ENCODE data around the gene CCDC97. TPM values are rescaled to one million over a fixed set of nuclear protein-coding genes. Genes with fewer than 3 reads are reported as not detected.

The CCDC97 gene
- total RNA-seq, 1 donor from 2014 or later, result 35.9 TPM

DNA sequence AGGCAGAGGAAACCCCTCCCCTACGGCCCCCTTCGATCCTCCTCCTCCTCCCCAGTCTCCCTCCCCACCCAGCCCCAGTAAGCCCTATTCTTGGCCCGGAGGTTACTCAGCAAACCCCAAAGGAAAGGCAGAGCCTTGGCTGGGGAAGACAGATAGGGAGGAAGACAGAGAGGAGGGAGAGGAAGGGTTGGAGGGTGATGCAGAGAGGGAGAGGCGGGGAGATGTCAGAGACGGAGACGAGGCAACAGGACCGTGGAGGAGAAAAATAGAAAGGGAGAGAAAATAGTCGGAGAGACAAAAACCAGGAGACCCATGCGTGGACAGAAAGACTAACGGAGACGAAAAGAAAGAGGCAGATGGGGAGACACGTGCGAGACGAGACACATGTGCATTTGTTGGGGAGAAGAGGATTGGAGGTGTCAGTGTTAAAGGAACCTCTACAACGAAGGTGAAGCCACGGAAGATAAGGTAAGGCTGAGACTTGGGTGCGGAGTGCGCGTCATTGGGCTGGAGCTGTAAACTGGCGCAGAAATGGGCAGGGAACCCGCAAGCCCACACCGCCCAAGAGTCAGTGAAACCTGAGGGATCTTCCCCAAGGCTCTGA, 40.9 kb downstream of the CCDC97 start:
- Mint-ChIP-seq H3K4me3 (ENCODE audit: unreplicated experiment) (peak overlapping the region; percentile 97), H3K4me1 (ENCODE audit: unreplicated experiment) (peaks cover 27% of the 10 kb centered on the region), H3K36me3 (ENCODE audit: unreplicated experiment) (peaks cover 9% of the 10 kb centered on the region), H3K27me3 (ENCODE audit: unreplicated experiment) (no peaks in the 10 kb centered on the region), H3K27ac (ENCODE audit: unreplicated experiment) (peak overlapping the region; percentile 78), H3K9me3 (ENCODE audit: unreplicated experiment) (no peaks in the 10 kb centered on the region)
- DNase-seq (ENCODE audit: extremely low spot score, unreplicated experiment), result no peak
- TF ChIP-seq, protein P1, sequence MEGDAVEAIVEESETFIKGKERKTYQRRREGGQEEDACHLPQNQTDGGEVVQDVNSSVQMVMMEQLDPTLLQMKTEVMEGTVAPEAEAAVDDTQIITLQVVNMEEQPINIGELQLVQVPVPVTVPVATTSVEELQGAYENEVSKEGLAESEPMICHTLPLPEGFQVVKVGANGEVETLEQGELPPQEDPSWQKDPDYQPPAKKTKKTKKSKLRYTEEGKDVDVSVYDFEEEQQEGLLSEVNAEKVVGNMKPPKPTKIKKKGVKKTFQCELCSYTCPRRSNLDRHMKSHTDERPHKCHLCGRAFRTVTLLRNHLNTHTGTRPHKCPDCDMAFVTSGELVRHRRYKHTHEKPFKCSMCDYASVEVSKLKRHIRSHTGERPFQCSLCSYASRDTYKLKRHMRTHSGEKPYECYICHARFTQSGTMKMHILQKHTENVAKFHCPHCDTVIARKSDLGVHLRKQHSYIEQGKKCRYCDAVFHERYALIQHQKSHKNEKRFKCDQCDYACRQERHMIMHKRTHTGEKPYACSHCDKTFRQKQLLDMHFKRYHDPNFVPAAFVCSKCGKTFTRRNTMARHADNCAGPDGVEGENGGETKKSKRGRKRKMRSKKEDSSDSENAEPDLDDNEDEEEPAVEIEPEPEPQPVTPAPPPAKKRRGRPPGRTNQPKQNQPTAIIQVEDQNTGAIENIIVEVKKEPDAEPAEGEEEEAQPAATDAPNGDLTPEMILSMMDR (IDR thresholded peaks at IDR 0.05), result no peak

GRCh38 chr19:41351339-41352245, 41.6 kb downstream of the CCDC97 start:
- no peaks in the 10 kb centered on the region for H3K9me3 Mint-ChIP-seq (ENCODE audit: unreplicated experiment)
- peaks cover 6% of the 10 kb centered on the region for H3K36me3 Mint-ChIP-seq (ENCODE audit: unreplicated experiment)
- DNase-seq (ENCODE audit: extremely low spot score, unreplicated experiment), result peak; percentile 88
- no peaks in the 10 kb centered on the region for H3K27me3 Mint-ChIP-seq (ENCODE audit: unreplicated experiment)
- H3K4me1 Mint-ChIP-seq (ENCODE audit: unreplicated experiment), result peaks cover 27% of the 10 kb centered on the region
- peak overlapping the region; percentile 92 for H3K27ac Mint-ChIP-seq (ENCODE audit: unreplicated experiment)
- H3K4me3 Mint-ChIP-seq (ENCODE audit: unreplicated experiment), result peak overlapping the region; percentile 97
- TF ChIP-seq, protein P1 (IDR thresholded peaks at IDR 0.05), result no peak

DNA sequence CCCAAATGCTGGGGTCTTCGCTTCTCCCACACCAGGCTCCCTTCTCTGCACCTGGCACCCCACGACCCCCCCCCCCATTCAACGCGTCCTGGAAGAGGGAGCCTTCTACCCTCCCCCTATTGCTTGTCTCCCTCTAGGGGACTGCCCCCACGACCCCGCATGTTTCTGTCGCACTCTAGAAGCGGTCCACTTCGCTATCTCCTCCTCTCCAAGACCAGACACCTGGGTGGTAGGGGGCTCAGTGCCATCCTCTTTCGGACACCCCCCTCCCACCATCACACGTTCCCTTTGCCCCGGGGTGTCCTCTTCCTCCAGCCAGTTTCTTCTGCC, 42.3 kb downstream of the CCDC97 start:
- no peaks in the 10 kb centered on the region for H3K9me3 Mint-ChIP-seq (ENCODE audit: unreplicated experiment)
- TF ChIP-seq, protein P1 (IDR thresholded peaks at IDR 0.05), result no peak
- H3K4me1 Mint-ChIP-seq (ENCODE audit: unreplicated experiment), result peaks cover 27% of the 10 kb centered on the region
- H3K27me3 Mint-ChIP-seq (ENCODE audit: unreplicated experiment), result no peaks in the 10 kb centered on the region
- peaks cover 3% of the 10 kb centered on the region for H3K36me3 Mint-ChIP-seq (ENCODE audit: unreplicated experiment)
- peak overlapping the region; percentile 92 for H3K27ac Mint-ChIP-seq (ENCODE audit: unreplicated experiment)
- no peak for DNase-seq (ENCODE audit: extremely low spot score, unreplicated experiment)
- H3K4me3 Mint-ChIP-seq (ENCODE audit: unreplicated experiment), result peak overlapping the region; percentile 97

GRCh38 chr19:41352609-41353465, 42.9 kb downstream of the CCDC97 start:
- no peaks in the 10 kb centered on the region for H3K27me3 Mint-ChIP-seq (ENCODE audit: unreplicated experiment)
- peak overlapping the region; percentile 92 for H3K27ac Mint-ChIP-seq (ENCODE audit: unreplicated experiment)
- no peaks in the 10 kb centered on the region for H3K9me3 Mint-ChIP-seq (ENCODE audit: unreplicated experiment)
- H3K4me1 Mint-ChIP-seq (ENCODE audit: unreplicated experiment), result peaks cover 27% of the 10 kb centered on the region
- H3K4me3 Mint-ChIP-seq (ENCODE audit: unreplicated experiment), result peak overlapping the region; percentile 97
- TF ChIP-seq, protein P1 (IDR thresholded peaks at IDR 0.05), result peak; percentile 61
- DNase-seq (ENCODE audit: extremely low spot score, unreplicated experiment), result peak; percentile 88
- H3K36me3 Mint-ChIP-seq (ENCODE audit: unreplicated experiment), result peaks cover 3% of the 10 kb centered on the region

All from osteocyte (in vitro differentiated cells).